GM12892 (cell line): ENCODE results near the gene NEDD1.

ENCODE experiments used
- DNase-seq: peaks from one replicate; pipeline ENCODE4 v3.0.0; 2011; ENCODE audit not compliant: insufficient read length
- FAIRE-seq: peaks from 2 replicates; lab custom pipeline; 2011; peaks lifted over from hg19 to GRCh38; lab: Jason Lieb, UNC
- POLR2A ChIP-seq: IDR thresholded peaks from 2 replicates; pipeline ENCODE4 v1.6.1; 2011; ENCODE audit warnings: low read depth, low read length, control low read depth
- POLR2AphosphoS5 ChIP-seq: IDR thresholded peaks from 2 replicates; pipeline ENCODE4 v1.6.1; 2011; ENCODE audit warnings: low read depth, low read length, control low read depth
- TAF1 ChIP-seq: IDR thresholded peaks from 2 replicates; pipeline ENCODE4 v1.6.1; 2011; ENCODE audit warnings: low read depth, mild to moderate bottlenecking, control low read depth, low read length, borderline replicate concordance

NEDD1 gene

GRCh38 chr12:96880220-96880619 lies 26.8 kb upstream of the NEDD1 start:
- TF ChIP-seq POLR2A (no peak), TAF1 (no peak), POLR2AphosphoS5 (no peak)
- FAIRE-seq, result no peak
- DNase-seq, result no peak

DNA sequence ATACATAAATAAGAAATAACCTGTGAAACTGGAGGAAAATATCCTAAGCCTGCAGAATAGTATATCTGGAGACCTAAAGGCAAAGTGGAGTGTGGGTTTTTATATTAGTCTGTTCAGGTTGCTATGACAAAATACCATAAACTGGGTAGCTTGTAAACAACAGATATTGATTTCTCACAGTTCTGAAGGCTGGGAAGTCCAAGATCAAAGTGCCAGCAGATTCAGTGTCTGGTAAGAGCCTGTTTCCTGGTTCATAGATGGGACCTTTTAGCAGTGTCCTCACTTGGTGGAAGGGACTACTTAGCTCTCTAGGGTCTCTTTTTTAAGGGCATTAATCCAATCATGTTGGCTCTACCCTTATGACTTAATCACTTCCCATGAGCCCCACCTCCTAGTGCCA lies 25.4 kb upstream of the NEDD1 start:
- TF ChIP-seq POLR2A, result no peak
- no peak for TF ChIP-seq POLR2AphosphoS5
- TF ChIP-seq TAF1, result no peak
- DNase-seq, result no peak

DNA sequence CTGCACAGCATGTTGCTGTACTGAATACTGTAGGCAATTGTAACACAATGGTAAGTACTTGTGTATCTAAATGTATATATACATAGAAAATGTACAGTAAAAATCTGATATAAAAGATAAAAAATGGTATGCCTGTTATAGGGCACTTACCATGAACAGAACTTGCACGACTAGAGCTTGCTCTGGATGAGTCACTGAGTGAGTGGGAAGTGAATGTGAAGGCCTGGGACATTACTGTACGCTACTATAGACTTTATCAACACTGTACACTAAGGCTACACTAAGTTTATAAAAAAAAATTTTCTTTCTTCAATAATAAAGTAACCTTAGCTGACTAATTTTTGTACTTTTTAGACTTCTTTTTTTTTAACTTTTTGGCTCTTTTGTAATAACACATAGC lies 24.2 kb upstream of the NEDD1 start:
- TF ChIP-seq POLR2AphosphoS5 (no peak), POLR2A (no peak), TAF1 (no peak)
- DNase-seq (no peak), FAIRE-seq (no peak)

More for the DNA sequence above, 25.4 kb upstream of the NEDD1 start:
- FAIRE-seq, result no peak

DNA sequence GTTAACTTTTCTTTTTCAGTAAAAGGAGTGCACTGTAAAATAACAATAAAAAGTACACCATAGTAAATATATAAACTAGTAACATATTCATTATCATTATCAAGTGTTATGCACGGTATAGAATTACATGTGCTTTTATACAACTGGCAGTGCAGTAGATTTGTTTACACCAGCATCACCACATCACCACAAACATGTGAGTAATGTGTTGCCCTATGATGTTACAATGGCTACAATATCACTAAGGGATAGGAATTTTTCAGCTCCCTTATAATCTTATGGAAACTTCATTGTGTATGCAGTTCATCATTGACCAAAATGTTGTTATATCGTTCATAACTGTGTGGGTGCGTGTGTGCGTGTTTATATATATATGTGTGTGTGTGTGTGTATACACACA lies 23.5 kb upstream of the NEDD1 start:
- DNase-seq (no peak), FAIRE-seq (no peak)
- TF ChIP-seq POLR2A (no peak), TAF1 (no peak), POLR2AphosphoS5 (no peak)

- peak; percentile 36 for FAIRE-seq
- TF ChIP-seq POLR2A (no peak), POLR2AphosphoS5 (no peak), TAF1 (no peak)
- DNase-seq, result no peak
Observed at GRCh38 chr12:96886998-96887677, 19.9 kb upstream of the NEDD1 start.

DNA sequence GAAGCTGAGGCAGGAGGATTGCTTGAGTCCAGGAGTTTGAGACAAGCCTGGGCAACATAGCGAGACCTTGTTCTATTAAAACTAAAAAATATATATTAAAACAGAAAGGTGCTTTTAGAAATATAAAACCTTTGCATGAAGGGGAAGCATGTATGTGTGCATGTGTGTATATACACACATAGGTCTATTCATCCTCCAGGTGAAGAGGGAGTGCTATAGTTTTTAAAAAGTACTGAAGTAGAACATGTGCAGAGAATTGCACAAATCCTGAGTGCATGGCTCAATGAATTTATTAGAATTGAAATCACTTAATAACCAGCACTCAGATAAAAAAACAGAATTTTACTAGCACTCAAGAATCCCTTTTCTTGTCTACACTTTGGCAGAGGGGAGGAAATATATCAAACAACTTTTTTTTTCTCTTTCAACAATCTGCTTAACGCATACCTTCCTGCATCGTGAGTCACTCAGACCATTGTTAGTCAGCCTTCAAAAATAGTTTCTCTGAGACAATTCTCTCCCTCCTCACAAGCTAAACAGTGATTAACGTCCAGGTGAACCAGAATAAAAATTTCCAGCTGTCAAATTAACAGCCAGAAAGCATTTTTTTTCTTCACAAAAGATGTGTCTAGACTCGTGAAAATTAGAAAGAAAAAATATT lies 17.7 kb upstream of the NEDD1 start:
- TF ChIP-seq POLR2AphosphoS5 (no peak), POLR2A (no peak), TAF1 (no peak)
- FAIRE-seq (no peak), DNase-seq (no peak)

DNA sequence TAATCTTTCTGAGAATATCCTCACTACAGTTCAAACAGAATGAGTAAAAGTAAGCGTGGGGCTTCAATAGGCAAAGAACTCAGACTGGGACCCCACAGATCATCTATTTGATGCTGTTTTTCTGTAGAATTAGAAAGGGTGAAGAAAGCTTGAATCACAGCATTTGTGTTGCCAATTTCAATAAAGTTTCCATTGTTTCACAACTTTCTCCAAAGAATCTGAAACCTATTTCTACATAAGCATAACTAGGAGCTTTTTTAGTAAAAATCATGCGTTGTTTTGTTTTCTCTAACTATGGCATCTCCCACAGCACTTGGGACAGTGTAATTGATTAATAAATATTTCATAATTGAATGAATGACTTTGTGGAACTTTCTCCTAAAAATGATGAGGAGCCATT lies 16.7 kb upstream of the NEDD1 start:
- no peak for TF ChIP-seq POLR2AphosphoS5
- no peak for TF ChIP-seq POLR2A
- TF ChIP-seq TAF1, result no peak
- DNase-seq (no peak), FAIRE-seq (no peak)

DNA sequence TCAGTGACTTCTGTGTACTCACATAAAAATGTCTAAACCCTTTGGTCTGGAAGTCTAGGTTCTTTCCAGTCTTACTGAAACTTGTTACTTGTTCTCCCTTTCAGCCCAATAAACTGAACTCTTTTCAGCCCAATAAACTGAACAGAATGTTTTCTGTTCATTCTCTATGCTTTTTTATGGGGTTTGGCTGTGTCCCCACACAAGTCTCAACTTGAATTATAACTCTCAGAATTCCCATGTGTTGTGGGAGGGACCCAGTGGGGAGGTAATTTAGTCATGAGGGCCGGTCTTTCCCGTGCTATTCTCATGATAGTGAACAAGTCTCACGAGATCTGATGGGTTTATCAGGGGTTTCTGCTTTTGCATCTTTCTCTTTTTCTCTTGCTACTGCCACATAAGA lies 15.0 kb upstream of the NEDD1 start:
- no peak for FAIRE-seq
- TF ChIP-seq TAF1 (no peak), POLR2A (no peak), POLR2AphosphoS5 (no peak)
- no peak for DNase-seq

GRCh38 chr12:96897421-96897820 lies 9.6 kb upstream of the NEDD1 start:
- TF ChIP-seq TAF1, result no peak
- TF ChIP-seq POLR2A, result no peak
- no peak for TF ChIP-seq POLR2AphosphoS5
- FAIRE-seq, result no peak

DNA sequence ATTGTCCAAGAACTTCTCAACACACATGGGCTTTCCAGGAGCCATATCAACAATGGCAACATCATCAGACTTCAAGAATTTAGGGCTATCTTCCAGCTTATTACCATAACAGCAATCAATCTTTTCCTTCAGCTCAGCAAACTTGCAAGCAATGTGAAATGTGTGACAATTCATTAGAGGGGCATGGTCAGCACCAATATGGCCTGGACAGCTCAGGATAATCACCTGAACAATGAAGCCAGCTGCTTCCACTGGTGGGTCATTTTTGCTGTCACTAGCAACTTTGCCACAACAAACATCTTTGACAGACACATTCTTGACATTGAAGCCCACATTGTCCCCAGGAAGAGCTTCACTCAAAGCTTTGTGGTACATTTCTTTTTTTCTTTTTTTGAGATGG lies 5.9 kb upstream of the NEDD1 start:
- no peak for DNase-seq
- TF ChIP-seq POLR2AphosphoS5, result no peak
- TF ChIP-seq TAF1, result no peak
- no peak for TF ChIP-seq POLR2A
- no peak for FAIRE-seq

More at GRCh38 chr12:96897421-96897820, 9.6 kb upstream of the NEDD1 start:
- no peak for DNase-seq

GRCh38 chr12:96902076-96902475 lies 5.0 kb upstream of the NEDD1 start:
- FAIRE-seq, result no peak
- no peak for DNase-seq
- TF ChIP-seq POLR2AphosphoS5 (no peak), POLR2A (no peak), TAF1 (no peak)

DNA sequence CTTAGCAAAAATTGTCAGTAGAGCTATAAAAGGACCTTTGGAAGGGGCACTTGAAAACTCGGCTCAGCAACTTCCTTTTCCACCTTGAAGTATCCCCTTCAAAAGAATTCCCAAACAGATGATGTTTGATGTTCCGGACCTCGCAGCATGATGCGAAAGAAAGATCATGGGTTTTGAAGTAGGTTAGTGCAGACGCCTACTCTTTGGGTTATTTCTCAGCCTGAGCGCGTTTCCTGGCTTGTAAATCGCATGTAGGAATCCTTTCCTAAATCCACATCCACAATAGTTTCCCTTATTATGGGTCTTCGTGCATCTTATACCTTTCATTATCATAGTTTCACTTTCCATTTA lies 584 bp upstream of the NEDD1 start:
- TF ChIP-seq TAF1, result no peak
- TF ChIP-seq POLR2AphosphoS5, result no peak
- TF ChIP-seq POLR2A, result no peak
- FAIRE-seq, result peak; percentile 56
- DNase-seq, result no peak
